K562 (cell line): ENCODE data around the gene FAM20C. TPM values are rescaled to one million over a fixed set of nuclear protein-coding genes. Genes with fewer than 3 reads are reported as not detected.
A peak's percentile ranks its signal among the peaks of the same experiment; 100 is the strongest.

Experiments
- CBFA2T3 ChIP-seq: fragments of 450-650 bp; IDR thresholded peaks from 2 replicates; pipeline ENCODE4 v1.6.1; 2017
- CBX8 ChIP-seq: fragments of 200-600 bp; sonication (generic); IDR thresholded peaks from 2 replicates; pipeline ENCODE4 v1.6.1; 2012; ENCODE audit warnings: borderline replicate concordance, mixed run types, low read depth, mild to moderate bottlenecking, moderate library complexity, mixed read lengths, low read length, control low read depth, inconsistent platforms; ENCODE audit not compliant: poor library complexity, severe bottlenecking; ENCODE audit errors: extremely low read depth
- E2F6 ChIP-seq, 2 experiments: IDR thresholded peaks; 2 replicates each; pipeline ENCODE4 v1.6.1; 2011; ENCODE audit warnings: borderline replicate concordance in 1 of 2, control low read depth in 1 of 2, low read depth in 1 of 2, low read length in 1 of 2, mild to moderate bottlenecking in 1 of 2, mixed read lengths in 1 of 2, moderate library complexity in 1 of 2; ENCODE audit not compliant: insufficient read depth in 1 of 2, insufficient read length in 1 of 2, poor library complexity in 1 of 2, severe bottlenecking in 1 of 2; ENCODE audit errors: extremely low read depth in 1 of 2
- EP400 ChIP-seq: fragments of 450-650 bp; IDR thresholded peaks from 2 replicates; pipeline ENCODE4 v1.6.1; 2017; ENCODE audit warnings: antibody characterized with exemption, mild to moderate bottlenecking, moderate library complexity
- FOS ChIP-seq: IDR thresholded peaks from 3 replicates; pipeline ENCODE4 v1.6.1; 2011; ENCODE audit not compliant: insufficient read length; ENCODE audit errors: extremely low read depth
- GABPA ChIP-seq: fragments of 200-800 bp; sonication (Bioruptor generic); conservative IDR thresholded peaks from 2 replicates; pipeline ENCODE4 v1.6.1; 2016; ENCODE audit warnings: low read depth, missing genetic modification characterization, missing compliant biosample characterization
- HDAC2 ChIP-seq: fragments of 450-650 bp; IDR thresholded peaks from 2 replicates; pipeline ENCODE4 v1.6.1; 2016; ENCODE audit warnings: mild to moderate bottlenecking
- KDM1A ChIP-seq, 2 experiments: fragments of 450-650 bp; IDR thresholded peaks; 2 replicates each; pipeline ENCODE4 v1.6.1; 2016; ENCODE audit warnings: mild to moderate bottlenecking in 2 of 2
- MXD1 ChIP-seq: fragments of 250-450 bp; sonication (Bioruptor Pico); IDR thresholded peaks from 2 replicates; pipeline ENCODE4 v1.8.0; 2021; ENCODE audit warnings: borderline replicate concordance, mild to moderate bottlenecking, moderate library complexity; ENCODE audit not compliant: poor library complexity, severe bottlenecking
- NCOA4 ChIP-seq: fragments of 450-650 bp; IDR thresholded peaks from 2 replicates; pipeline ENCODE4 v1.6.1; 2018; ENCODE audit warnings: mild to moderate bottlenecking; ENCODE audit not compliant: partially characterized antibody
- RCOR1 ChIP-seq, 2 experiments: IDR thresholded peaks; 2 replicates each; pipeline ENCODE4 v1.6.1; 2012; ENCODE audit warnings: low read depth in 2 of 2, low read length in 2 of 2, borderline replicate concordance in 1 of 2, improper control_type of control experiment in 1 of 2
- SMAD4 ChIP-seq: fragments of 250-450 bp; sonication (Bioruptor Pico); conservative IDR thresholded peaks from 2 replicates; pipeline ENCODE4 v1.8.0; 2021; ENCODE audit warnings: inconsistent platforms, mild to moderate bottlenecking, moderate library complexity
- STAT5A ChIP-seq: IDR thresholded peaks from 2 replicates; pipeline ENCODE4 v1.6.1; 2012; ENCODE audit warnings: low read length, inconsistent platforms, borderline replicate concordance
- TCF3 ChIP-seq: sonication (generic); formaldehyde crosslinking; IDR thresholded peaks from 2 replicates; pipeline ENCODE4 v1.4.0; 2020; ENCODE audit warnings: mild to moderate bottlenecking, missing genetic modification reagents
- ZBTB40 ChIP-seq, 2 experiments: fragments of 450-650 bp in 1 of 2; sonication (generic) in 1 of 2; formaldehyde crosslinking in 1 of 2; IDR thresholded peaks; 2 replicates each; pipeline versions ENCODE4 v1.7.1 to v1.9.0; 2016 to 2022; ENCODE audit warnings: inconsistent platforms in 1 of 2, mild to moderate bottlenecking in 1 of 2, missing genetic modification reagents in 1 of 2
- ZC3H4 ChIP-seq: sonication (generic); formaldehyde crosslinking; IDR thresholded peaks from 2 replicates; pipeline ENCODE4 v1.9.0; 2021; ENCODE audit warnings: missing genetic modification reagents, borderline replicate concordance
- ZKSCAN3 ChIP-seq: fragments of 250-450 bp; sonication (Bioruptor Pico); IDR thresholded peaks from 2 replicates; pipeline ENCODE4 v1.4.0; 2020
- polyA plus RNA-seq, 8 experiments: library from polyadenylated mRNA; depleted of rRNA in 4 of 8; stranded (reverse) in 5 of 8; unstranded in 3 of 8; fragments of >200 nt; fragmentation: Nextera tagmentation in 2 of 8; fragmentation: Illumina TruSeq in 1 of 8; extraction: Ambion mirVana in 2 of 8; extraction: Trizol in 1 of 8; gene quantifications; 2 replicates each; pipeline versions ENCODE4 v1.2.1 to v1.2.3, GENCODE V29; 2011 to 2014; ENCODE audit warnings: inconsistent platforms in 1 of 8, missing spikeins in 1 of 8
- total RNA-seq, 7 experiments: library from RNA; depleted of rRNA in 6 of 7; stranded (reverse); fragments of >200 nt in 6 of 7; fragmentation: Illumina TruSeq in 2 of 7; extraction: Trizol in 2 of 7; gene quantifications; 2 replicates each; pipeline versions ENCODE4 v1.2.1 to v1.2.3, GENCODE V29; 2011 to 2021; ENCODE audit warnings: low replicate concordance in 1 of 7

FAM20C gene
- total and polyA plus RNA-seq, 9 of the 15 experiments (the other 6 are each of a cell fraction or from before 2014, with no cell fraction given), result 0.09 TPM; not detected in 8

GRCh38 chr7:278081-278480 lies 85.7 kb downstream of the FAM20C start (continued):
- TF ChIP-seq ZBTB40 (IDR thresholded peaks at IDR 0.05) (no peak), ZBTB40 (CRISPR knock-in tag; IDR thresholded peaks at IDR 0.05) (no peak), GABPA (tag) (no peak), EP400 (no peak), E2F6 (IDR thresholded peaks at IDR 0.05; ENCODE audit: borderline replicate concordance in 1 of 2, extremely low read depth in 1 of 2, insufficient read depth in 1 of 2, insufficient read length in 1 of 2, low read depth in 1 of 2, low read length in 1 of 2, poor library complexity in 1 of 2, severe bottlenecking in 1 of 2) (no peak), STAT5A (peak; percentile 56), FOS (no peak), SMAD4 (CRISPR knock-in tag) (no peak), ZC3H4 (CRISPR knock-in tag) (no peak), ZKSCAN3 (CRISPR knock-in tag) (no peak), MXD1 (no peak), CBFA2T3 (peak; percentile 81), RCOR1 (IDR thresholded peaks at IDR 0.05; ENCODE audit: borderline replicate concordance in 1 of 2, low read depth in 2 of 2, low read length in 2 of 2) (peak; percentile 20 to 86; a peak in 2 of 4 replicates), HDAC2 (0 out of 2 replicates have a peak, but pooled peaks have one; percentile 31), NCOA4 (no peak), TCF3 (CRISPR knock-in tag) (peak; percentile 48), CBX8 (no peak), KDM1A (IDR thresholded peaks at IDR 0.05) (peak; percentile 90 to 95)
